GM12864 (cell line): ENCODE data around the gene OR6N2.
A peak's percentile ranks its signal among the peaks of the same experiment; 100 is the strongest.

Source experiments
- DNase-seq: peaks from one replicate; pipeline ENCODE4 v3.0.0-alpha.2; 2011; ENCODE audit warnings: low read depth
- H3K4me3 ChIP-seq: 2 replicates; pipeline ENCODE4 v1.5.1; 2011; ENCODE audit warnings: mild to moderate bottlenecking, low read depth, low read length, control low read depth
- CTCF ChIP-seq: IDR thresholded peaks from 2 replicates; pipeline ENCODE4 v1.5.1; 2011; ENCODE audit warnings: low read depth, mild to moderate bottlenecking, moderate library complexity, low read length, control low read depth, inconsistent platforms; ENCODE audit errors: missing control alignments

The OR6N2 gene

GRCh38 chr1:158801396-158801795 is 20.4 kb upstream of the OR6N2 start:
- H3K4me3 ChIP-seq, result no peak overlapping the region
- TF ChIP-seq CTCF, result no peak
- no peak for DNase-seq

- H3K4me3 ChIP-seq, result no peak overlapping the region
- DNase-seq, result no peak
- TF ChIP-seq CTCF, result no peak
Observed at GRCh38 chr1:158800526-158800925, 19.5 kb upstream of the OR6N2 start.

GRCh38 chr1:158799689-158800088 is 18.7 kb upstream of the OR6N2 start:
- TF ChIP-seq CTCF, result no peak
- no peak overlapping the region for H3K4me3 ChIP-seq
- no peak for DNase-seq

GRCh38 chr1:158798531-158798930 is 17.5 kb upstream of the OR6N2 start:
- no peak for DNase-seq
- TF ChIP-seq CTCF, result no peak
- no peak overlapping the region for H3K4me3 ChIP-seq

GRCh38 chr1:158794247-158794646 is 13.2 kb upstream of the OR6N2 start:
- H3K4me3 ChIP-seq, result no peak overlapping the region
- no peak for DNase-seq
- no peak for TF ChIP-seq CTCF

- no peak for DNase-seq
- TF ChIP-seq CTCF, result peak; percentile 64
- no peak overlapping the region for H3K4me3 ChIP-seq
Observed at GRCh38 chr1:158793604-158794003, 12.6 kb upstream of the OR6N2 start.

GRCh38 chr1:158771950-158772866 is 8.8 kb downstream of the OR6N2 start, which contains the start of gene OR6N1:
TSS of gene OR6N1 (minus strand) at chr1:158772195. CDS start at chr1:158766682, 5,513 bp downstream.
- H3K4me3 ChIP-seq, result no peak within 1 kb of the TSS
- TF ChIP-seq CTCF, result no peak
- no peak for DNase-seq
